Amygdala (tissue), 56 donors: ENCODE measurements around the gene GLB1L3.

ENCODE experiments used
- DNase-seq, 56 donors: peaks; one replicate each; lab custom pipeline; 2025; lab: John Stamatoyannopoulos, UW

The GLB1L3 gene

DNA sequence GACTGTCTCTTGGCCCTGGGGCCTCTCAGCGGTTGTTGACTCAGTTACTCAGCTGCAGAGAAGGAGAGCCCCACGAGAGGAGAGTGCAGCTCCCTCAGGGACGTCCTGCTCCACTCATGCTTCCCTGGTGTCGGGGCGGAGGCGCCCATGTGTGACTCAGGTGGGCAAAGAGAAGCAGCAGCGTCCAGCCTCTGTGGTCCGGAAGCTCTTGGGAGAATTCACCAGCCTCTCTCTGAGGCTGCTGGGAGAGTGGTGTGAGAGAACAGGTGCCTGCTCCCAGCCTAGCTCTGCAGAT, 81.3 kb downstream of the GLB1L3 start:
- no peak for DNase-seq

GRCh38 chr11:134358165-134358855, 82.1 kb downstream of the GLB1L3 start:
- DNase-seq = no peak

- no peak for DNase-seq
Measured at GRCh38 chr11:134358856-134359490, 82.8 kb downstream of the GLB1L3 start.

DNA sequence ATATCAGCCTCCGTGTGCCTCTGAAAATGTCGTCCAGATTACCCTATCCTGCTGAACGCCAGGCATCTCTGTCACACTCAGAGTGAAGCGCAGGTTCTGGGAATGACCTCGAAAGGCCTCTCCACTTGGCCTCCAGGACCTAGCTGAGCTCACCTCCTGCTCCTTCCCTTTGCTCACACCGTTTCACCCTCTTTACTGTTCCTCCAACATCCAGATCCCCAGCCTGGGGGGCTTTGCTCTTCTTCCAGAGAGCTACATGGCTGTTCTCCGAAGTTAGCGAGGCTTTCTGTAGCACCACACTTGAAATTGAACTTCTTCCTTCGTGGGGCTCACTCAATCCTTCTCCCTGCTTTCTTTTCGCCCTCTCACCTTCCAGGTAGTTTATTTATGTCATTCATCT, 83.5 kb downstream of the GLB1L3 start:
- DNase-seq = no peak

DNA sequence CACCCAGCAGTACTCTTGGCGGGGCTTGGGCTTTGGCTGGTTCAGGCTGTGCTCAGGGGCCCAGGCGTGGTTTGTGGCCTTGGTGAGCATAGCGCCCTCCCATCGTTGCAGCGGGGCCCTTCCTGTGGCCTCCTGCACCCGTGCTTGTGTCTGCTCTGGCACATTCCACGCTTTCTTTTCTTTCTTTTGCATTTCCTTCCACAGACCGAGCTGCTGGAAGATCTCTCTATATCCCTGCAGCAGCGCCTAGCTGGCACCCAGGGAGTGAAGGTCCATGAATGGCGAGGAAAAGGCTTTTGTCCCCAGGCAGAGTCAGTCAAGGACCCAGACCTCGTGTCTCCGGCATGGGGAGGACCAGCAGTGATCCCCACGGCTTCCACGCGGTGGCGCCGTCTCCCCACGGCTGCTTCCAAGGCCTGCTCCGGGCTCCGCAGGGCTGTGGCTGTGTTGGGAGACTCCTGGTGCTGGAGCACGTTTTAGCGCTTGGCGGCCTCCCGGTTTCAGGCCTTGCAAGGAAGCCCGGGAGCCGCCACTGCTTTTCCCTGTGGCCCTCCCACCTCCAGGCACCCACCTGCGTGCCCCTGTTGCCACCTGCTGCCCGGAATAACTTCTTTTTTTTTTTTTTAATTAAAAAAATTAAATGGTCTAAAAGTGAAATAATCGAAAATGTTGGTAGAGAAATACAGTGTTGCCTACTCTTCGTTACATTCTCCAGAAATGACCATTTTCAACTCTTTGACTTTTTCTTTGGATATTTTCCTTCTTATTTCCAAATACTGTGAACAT, 84.1 kb downstream of the GLB1L3 start:
- DNase-seq = peak in 55 of 56 donors; percentile 18 to 91 (median 72)

DNA sequence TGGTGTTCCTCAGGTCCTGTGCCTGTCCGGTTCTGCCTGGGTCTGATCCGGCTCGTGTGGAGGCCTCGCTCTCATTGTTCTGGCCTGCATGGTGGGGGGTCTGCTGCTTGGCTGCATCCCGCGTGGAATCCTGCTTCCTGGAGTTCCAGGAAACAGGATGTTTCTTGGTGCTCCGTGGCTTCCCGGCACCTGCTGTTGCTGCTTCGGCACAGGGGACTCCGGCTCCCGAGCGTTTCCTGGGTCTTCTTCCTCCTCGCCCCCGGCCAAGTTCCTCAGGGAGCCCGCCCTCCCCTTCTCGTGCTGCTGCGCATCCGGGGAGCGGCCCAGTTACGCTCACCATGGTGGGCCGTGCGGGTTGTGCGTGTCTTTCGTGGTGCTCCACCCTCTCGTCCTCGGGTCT, 85.5 kb downstream of the GLB1L3 start:
- DNase-seq = no peak

DNA sequence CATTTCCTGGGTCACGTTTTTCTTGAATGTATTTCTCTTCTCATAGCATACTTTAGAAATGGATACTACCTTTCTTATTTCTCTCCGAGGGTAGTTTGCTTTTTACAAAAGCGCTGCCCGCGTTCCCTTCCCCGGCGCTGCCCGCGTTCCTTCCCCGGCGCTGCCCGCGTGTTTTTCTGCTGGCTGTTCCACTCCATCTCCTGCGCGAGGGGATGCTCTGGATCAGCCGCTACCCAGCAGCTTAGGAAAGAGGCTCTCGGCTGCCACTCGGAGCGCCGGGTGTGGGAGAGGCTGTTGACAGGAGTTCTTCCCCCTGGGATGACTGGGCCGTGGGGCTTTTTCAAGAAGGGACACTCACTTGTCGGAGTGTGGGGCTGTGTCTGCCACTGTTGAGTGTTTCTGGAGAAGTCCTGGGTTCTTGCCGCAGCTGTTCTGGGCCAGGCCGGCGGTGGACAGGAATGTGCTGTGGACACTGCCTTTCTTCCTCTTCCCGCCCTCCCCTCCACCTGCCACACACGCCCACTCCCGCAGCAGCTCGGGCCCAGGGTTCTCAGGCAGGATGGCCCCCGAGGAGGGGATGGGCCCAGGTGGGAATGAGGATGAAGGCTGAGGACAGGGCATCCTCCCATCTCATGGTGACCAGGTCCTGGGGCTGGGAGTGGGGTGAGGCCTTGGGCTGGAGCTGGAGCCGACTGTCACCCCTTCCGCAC, 86.2 kb downstream of the GLB1L3 start:
- no peak for DNase-seq

DNA sequence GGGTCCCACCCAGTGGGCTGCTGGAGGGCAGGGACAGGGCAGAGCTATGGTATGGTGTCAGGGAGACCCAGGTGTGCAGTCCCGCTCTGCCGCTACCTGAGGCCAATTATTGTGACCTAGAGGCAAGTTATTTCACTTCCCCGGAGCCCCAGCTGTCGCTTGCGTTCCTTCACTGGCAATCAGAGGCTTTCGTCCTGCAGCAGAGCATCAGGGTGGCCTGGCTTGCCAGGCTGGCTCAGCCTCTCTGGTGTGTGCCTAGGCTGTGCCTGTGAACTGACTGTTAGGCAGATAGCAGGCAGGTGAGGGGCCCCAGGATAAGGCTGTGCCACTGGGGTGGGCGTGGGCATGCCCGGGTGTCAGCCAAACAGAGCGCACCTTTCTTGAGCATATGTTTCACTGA, 87.0 kb downstream of the GLB1L3 start:
- no peak for DNase-seq

DNA sequence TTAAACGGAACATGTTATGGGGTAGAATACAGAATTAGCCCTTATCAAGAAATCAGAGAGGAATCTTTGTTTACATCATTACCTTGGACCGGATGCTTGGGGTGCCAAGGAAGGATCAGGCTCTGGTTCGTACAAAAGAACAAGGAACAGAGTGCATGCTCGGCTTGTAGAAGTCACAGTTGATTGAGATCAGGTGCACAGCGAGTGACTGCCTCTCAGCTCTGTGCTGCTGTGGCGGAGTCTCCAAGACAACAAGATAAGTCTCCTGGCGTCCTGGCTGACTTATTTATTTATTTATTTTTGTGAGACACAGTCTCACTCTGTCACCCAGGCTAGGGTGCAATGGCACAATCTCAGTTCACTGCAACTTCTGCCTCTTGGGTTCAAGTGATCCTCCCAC, 87.4 kb downstream of the GLB1L3 start:
- DNase-seq = no peak

GRCh38 chr11:134364261-134364660, 88.1 kb downstream of the GLB1L3 start:
- no peak for DNase-seq

GRCh38 chr11:134365011-134365925, 89.1 kb downstream of the GLB1L3 start:
- peak in 3 of 56 donors; percentile 17 to 32 (median 25) for DNase-seq

DNA sequence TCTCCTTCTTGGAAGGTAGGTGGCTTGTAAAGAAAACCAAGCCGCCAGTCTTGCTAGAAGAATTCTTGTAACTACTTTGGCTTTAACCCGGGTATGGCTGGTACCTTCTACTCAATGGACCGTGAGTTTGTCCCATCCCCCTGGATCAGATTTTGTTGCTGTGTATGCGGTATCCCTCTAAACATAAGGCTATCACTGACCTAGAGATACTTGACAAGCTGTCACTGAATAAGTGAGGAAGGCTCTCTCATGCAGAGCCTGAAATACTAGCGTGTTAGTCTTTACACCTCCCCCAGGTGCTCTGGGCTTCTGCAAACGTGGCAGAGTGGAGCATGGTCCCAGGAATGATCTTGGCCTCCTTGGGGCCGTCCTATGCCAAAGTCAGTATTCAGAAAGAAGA, 90.1 kb downstream of the GLB1L3 start:
- no peak for DNase-seq

- no peak for DNase-seq
Measured at GRCh38 chr11:134367781-134368180, 91.6 kb downstream of the GLB1L3 start.
